ENCODE measurements around the gene SLC52A3.
"Not testable (repeated sequence)": the region's sequence is repeated elsewhere in the genome, so short reads cannot be mapped to it uniquely, and the experiment has no call there.

The SLC52A3 gene

DNA sequence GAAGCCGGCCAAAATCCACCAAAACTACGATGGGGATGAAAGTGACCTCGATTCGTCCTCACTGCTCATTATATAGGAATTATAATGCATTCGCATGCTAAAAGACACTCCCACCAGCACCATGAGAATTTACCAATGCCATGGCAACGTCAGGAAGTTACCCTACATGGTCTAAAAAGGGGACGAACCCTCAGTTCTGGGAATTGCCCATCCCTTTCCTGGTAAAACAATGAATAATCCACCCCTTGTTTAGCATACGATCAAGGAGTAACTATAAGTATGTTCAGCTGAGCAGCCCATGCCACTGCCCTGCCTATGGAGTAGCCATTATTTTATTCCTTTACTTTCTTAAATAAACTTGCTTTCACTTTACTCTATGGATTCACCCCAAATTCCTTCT, 45.1 kb upstream of the SLC52A3 start:
- Histone ChIP-seq H3K9me2 (ENCODE audit: low read depth, low read length) (no peaks in the 10 kb centered on the region), H3K4me1 (ENCODE audit: insufficient read depth, low read length, severe bottlenecking) (no peaks in the 10 kb centered on the region), H3K36me3 (ENCODE audit: insufficient read depth, low read length) (no peaks in the 10 kb centered on the region), H3K9ac (ENCODE audit: low read length) (no peak overlapping the region), H2AFZ (ENCODE audit: low read length) (no peak overlapping the region), H3K79me2 (ENCODE audit: insufficient read depth, low read length) (no peaks in the 10 kb centered on the region), H3K9me3 (ENCODE audit: low read length) (no peaks in the 10 kb centered on the region), H3K4me2 (ENCODE audit: low read length) (no peak overlapping the region), H3K4me3 (ENCODE audit: low read depth, low read length, poor library complexity, severe bottlenecking) (no peak overlapping the region), H3K27ac (ENCODE audit: low read depth, low read length, poor library complexity, severe bottlenecking) (no peak overlapping the region), H3K27me3 (ENCODE audit: insufficient read depth, low read length) (no peaks in the 10 kb centered on the region), H4K20me1 (ENCODE audit: insufficient read depth, low read length) (no peaks in the 10 kb centered on the region), H3F3A (ENCODE audit: insufficient read depth, low read length) (no peaks in the 10 kb centered on the region)
- TF ChIP-seq EZH2 (IDR thresholded peaks at IDR 0.05; ENCODE audit: borderline replicate concordance, low read length) = no peak
- TF ChIP-seq, protein P1, sequence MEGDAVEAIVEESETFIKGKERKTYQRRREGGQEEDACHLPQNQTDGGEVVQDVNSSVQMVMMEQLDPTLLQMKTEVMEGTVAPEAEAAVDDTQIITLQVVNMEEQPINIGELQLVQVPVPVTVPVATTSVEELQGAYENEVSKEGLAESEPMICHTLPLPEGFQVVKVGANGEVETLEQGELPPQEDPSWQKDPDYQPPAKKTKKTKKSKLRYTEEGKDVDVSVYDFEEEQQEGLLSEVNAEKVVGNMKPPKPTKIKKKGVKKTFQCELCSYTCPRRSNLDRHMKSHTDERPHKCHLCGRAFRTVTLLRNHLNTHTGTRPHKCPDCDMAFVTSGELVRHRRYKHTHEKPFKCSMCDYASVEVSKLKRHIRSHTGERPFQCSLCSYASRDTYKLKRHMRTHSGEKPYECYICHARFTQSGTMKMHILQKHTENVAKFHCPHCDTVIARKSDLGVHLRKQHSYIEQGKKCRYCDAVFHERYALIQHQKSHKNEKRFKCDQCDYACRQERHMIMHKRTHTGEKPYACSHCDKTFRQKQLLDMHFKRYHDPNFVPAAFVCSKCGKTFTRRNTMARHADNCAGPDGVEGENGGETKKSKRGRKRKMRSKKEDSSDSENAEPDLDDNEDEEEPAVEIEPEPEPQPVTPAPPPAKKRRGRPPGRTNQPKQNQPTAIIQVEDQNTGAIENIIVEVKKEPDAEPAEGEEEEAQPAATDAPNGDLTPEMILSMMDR (IDR thresholded peaks at IDR 0.05; ENCODE audit: low read length) = no peak

DNA sequence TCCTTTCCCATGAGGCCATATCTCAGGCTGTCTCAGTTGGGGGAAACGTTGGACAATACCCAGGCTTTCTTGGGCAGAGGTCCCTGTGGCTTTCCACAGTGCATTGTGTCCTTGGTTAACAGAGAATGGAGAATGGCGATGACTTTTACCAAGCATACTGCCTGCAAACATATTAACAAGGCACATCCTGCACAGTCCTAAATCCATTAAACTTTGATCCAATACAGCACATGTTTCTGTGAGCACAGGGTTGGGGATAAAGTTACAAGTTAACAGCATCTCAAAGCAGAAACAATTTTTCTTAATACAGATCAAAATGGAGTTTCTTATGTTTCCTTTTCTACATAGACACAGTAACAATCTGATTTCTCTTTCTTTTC, 44.1 kb upstream of the SLC52A3 start:
- H3K9ac ChIP-seq (ENCODE audit: low read length); H3K27ac ChIP-seq (ENCODE audit: low read depth, low read length, poor library complexity, severe bottlenecking); H3K4me3 ChIP-seq (ENCODE audit: low read depth, low read length, poor library complexity, severe bottlenecking); H3K9me2 ChIP-seq (ENCODE audit: low read depth, low read length); H2AFZ ChIP-seq (ENCODE audit: low read length); H3F3A ChIP-seq (ENCODE audit: insufficient read depth, low read length); H3K9me3 ChIP-seq (ENCODE audit: low read length); H3K79me2 ChIP-seq (ENCODE audit: insufficient read depth, low read length); H3K4me2 ChIP-seq (ENCODE audit: low read length); H3K36me3 ChIP-seq (ENCODE audit: insufficient read depth, low read length); H3K4me1 ChIP-seq (ENCODE audit: insufficient read depth, low read length, severe bottlenecking); H4K20me1 ChIP-seq (ENCODE audit: insufficient read depth, low read length); H3K27me3 ChIP-seq (ENCODE audit: insufficient read depth, low read length): not testable (repeated sequence)

DNA sequence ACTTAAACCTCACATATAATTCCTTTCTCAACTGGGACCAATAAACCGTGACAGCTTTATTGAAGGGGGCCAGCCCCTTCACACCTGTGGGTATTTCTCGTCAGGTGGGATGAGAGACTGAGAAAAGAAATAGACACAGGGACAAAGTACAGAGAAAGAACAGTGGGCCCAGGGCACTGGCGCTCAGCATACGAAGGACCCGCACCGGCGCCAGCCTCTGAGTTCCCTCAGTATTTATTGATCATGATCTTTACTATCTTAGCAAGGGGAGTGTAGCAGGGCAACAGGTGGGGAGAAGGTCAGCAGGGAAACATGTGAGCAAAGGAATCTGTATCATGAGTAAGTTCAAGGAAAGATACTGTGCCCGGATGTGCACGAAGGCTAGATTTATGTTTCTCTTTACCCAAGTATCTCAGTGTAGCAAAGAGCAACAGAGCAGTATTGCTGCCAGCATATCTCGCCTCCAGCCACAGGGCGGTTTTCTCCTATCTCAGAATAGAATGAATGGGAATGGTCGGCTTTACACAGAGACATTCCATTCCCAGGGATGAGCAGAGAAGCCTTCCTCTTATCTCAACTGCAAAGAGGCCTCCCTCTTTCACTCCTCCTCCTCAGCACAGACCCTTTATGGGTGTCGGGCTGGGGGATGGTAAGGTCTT, 43.6 kb upstream of the SLC52A3 start:
- H3K9me3 ChIP-seq (ENCODE audit: low read length); H3F3A ChIP-seq (ENCODE audit: insufficient read depth, low read length); H3K4me1 ChIP-seq (ENCODE audit: insufficient read depth, low read length, severe bottlenecking); H3K79me2 ChIP-seq (ENCODE audit: insufficient read depth, low read length); H2AFZ ChIP-seq (ENCODE audit: low read length); H3K9me2 ChIP-seq (ENCODE audit: low read depth, low read length); H3K4me3 ChIP-seq (ENCODE audit: low read depth, low read length, poor library complexity, severe bottlenecking); H3K9ac ChIP-seq (ENCODE audit: low read length); H3K36me3 ChIP-seq (ENCODE audit: insufficient read depth, low read length); H3K27ac ChIP-seq (ENCODE audit: low read depth, low read length, poor library complexity, severe bottlenecking); H4K20me1 ChIP-seq (ENCODE audit: insufficient read depth, low read length); H3K27me3 ChIP-seq (ENCODE audit: insufficient read depth, low read length); H3K4me2 ChIP-seq (ENCODE audit: low read length): not testable (repeated sequence)

DNA sequence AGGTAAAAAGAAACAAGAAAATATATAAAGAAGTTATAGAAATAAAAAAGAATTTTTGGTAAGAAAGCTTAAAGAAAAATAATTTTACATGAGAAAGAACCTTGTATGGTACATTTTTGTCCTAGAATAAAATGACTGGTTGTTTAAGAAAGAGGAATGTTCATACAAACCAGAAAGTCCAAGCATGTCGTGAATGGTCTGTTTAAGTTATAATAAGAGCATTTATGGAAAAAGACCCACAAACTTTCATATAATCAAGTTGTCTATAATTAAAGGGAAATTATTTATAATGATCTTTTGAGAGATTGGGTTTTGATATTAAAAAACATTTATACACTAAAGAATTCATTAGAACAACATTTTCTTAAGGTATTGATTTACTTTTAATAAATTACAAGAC, 37.4 kb upstream of the SLC52A3 start:
- no peaks in the 10 kb centered on the region for H3K36me3 ChIP-seq (ENCODE audit: insufficient read depth, low read length)
- H3F3A ChIP-seq (ENCODE audit: insufficient read depth, low read length) = no peaks in the 10 kb centered on the region
- H3K9ac ChIP-seq (ENCODE audit: low read length) = no peak overlapping the region
- no peak overlapping the region for H3K27ac ChIP-seq (ENCODE audit: low read depth, low read length, poor library complexity, severe bottlenecking)
- H3K27me3 ChIP-seq (ENCODE audit: insufficient read depth, low read length) = no peaks in the 10 kb centered on the region
- H3K9me3 ChIP-seq (ENCODE audit: low read length) = 0 out of 2 replicates have a peak, but pooled peaks cover 9% of the 10 kb centered on the region
- no peaks in the 10 kb centered on the region for H3K9me2 ChIP-seq (ENCODE audit: low read depth, low read length)
- no peaks in the 10 kb centered on the region for H3K4me1 ChIP-seq (ENCODE audit: insufficient read depth, low read length, severe bottlenecking)
- H4K20me1 ChIP-seq (ENCODE audit: insufficient read depth, low read length) = no peaks in the 10 kb centered on the region
- no peaks in the 10 kb centered on the region for H3K79me2 ChIP-seq (ENCODE audit: insufficient read depth, low read length)
- H2AFZ ChIP-seq (ENCODE audit: low read length) = no peak overlapping the region
- no peak overlapping the region for H3K4me3 ChIP-seq (ENCODE audit: low read depth, low read length, poor library complexity, severe bottlenecking)
- no peak overlapping the region for H3K4me2 ChIP-seq (ENCODE audit: low read length)
- TF ChIP-seq EZH2 (IDR thresholded peaks at IDR 0.05; ENCODE audit: borderline replicate concordance, low read length) = no peak
- TF ChIP-seq, protein P1 (IDR thresholded peaks at IDR 0.05; ENCODE audit: low read length) = no peak
